Adrenal gland (tissue), 12 donors: ENCODE measurements around the gene HRG. TPM values are rescaled to one million over a fixed set of nuclear protein-coding genes. Genes with fewer than 3 reads are reported as not detected.

Experiments
- DNase-seq, 7 donors: peaks; one replicate each; pipeline ENCODE4 v3.0.0-alpha.2; 2019 to 2020
- H3K27ac ChIP-seq, 5 donors: fragments of 200-600 bp; sonication (generic) in 4 of 5; 1 replicate in 3 of 5; 2 replicates in 2 of 5; pipeline versions ENCODE4 v1.5.1 to v1.8.0; 2016 to 2020; ENCODE audit warnings: mild to moderate bottlenecking in 1 of 5
- H3K27me3 ChIP-seq: fragments of 200-600 bp; 2 replicates; pipeline ENCODE4 v1.8.0; 2021
- H3K36me3 ChIP-seq, 2 donors: fragments of 200-600 bp; replicated peaks in 1 of 2; 1 replicate in 1 of 2; 2 replicates in 1 of 2; pipeline versions ENCODE4 v1.5.1 to v1.8.0; 2018 to 2022
- H3K4me1 ChIP-seq, 2 donors: fragments of 200-600 bp; replicated peaks in 1 of 2; 1 replicate in 1 of 2; 2 replicates in 1 of 2; pipeline versions ENCODE4 v1.5.1 to v1.8.0; 2018 to 2021
- H3K4me3 ChIP-seq, 4 donors: fragments of 200-600 bp; sonication (generic) in 3 of 4; one replicate each; pipeline ENCODE4 v1.5.1; 2016 to 2018
- H3K9me3 ChIP-seq, 3 donors: fragments of 200-600 bp; sonication (generic) in 1 of 3; replicated peaks in 1 of 3; 1 replicate in 2 of 3; 2 replicates in 1 of 3; pipeline versions ENCODE4 v1.5.1 to v1.8.0; 2016 to 2021
- POLR2A ChIP-seq, 2 donors: fragments of 450-650 bp; IDR thresholded peaks; one replicate each; pipeline ENCODE4 v1.6.1; 2017; ENCODE audit warnings: antibody characterized with exemption in 2 of 2, mild to moderate bottlenecking in 2 of 2, moderate library complexity in 1 of 2
- WGBS, 4 donors: extraction: QIAGEN DNeasy Blood & Tissue Kit in 2 of 4; methylation state at CpG; one replicate each; pipeline versions ENCODE4 v1.1.5 to v1.1.7; 2013 to 2017; 5-methylcytosine and 5-hydroxymethylcytosine counted together
- intact Hi-C, 2 donors: fragments of 100-400 bp; cut with DNase I; formaldehyde crosslinking; loops; one replicate each; pipeline versions ENCODE4 v1.14.1 to v1.15.0; 2022 to 2023
- polyA plus RNA-seq, 3 donors: library from polyadenylated mRNA; stranded (reverse); fragments of 200-250 nt in 2 of 3; fragments of 350-450 nt in 1 of 3; fragmentation: Illumina TruSeq in 1 of 3; extraction: RNeasy Lipid Tissue Mini Kit (QIAGEN cat#74804) in 1 of 3; gene quantifications; one replicate each; pipeline ENCODE4 v1.2.3, GENCODE V29; 2013 to 2014
- small RNA-seq, 2 donors: library from RNA; depleted of rRNA; stranded (forward); fragments of <200 nt; gene quantifications; one replicate each; pipeline ENCODE3, GENCODE V24; 2016
- total RNA-seq, 9 donors: library from RNA; depleted of rRNA in 4 of 9; stranded (reverse); fragments of >200 nt in 4 of 9; fragments of 120-200 nt in 1 of 9; fragmentation: NEBNext Ultra II Directional in 1 of 9; extraction: Animal tissue kit (Norgen Biotek cat#: 25700) in 1 of 9; gene quantifications; one replicate each; pipeline versions ENCODE4 v1.1.0 to v1.2.4, GENCODE V29; 2013 to 2023
- TF ChIP-seq, protein P1 (sequence below), 6 experiments: fragments of 450-650 bp in 4 of 6; fragments of 200-600 bp in 2 of 6; sonication (generic) in 1 of 6; IDR thresholded peaks; 1 replicate in 5 of 6; 2 replicates in 1 of 6; pipeline versions ENCODE4 v1.5.1 to v1.8.0; 2016 to 2021; ENCODE audit warnings: antibody characterized with exemption in 6 of 6, mild to moderate bottlenecking in 2 of 6, moderate library complexity in 1 of 6
- donor health status: healthy with polysubstance abuse.
- donor health status: Bipolar disorder and iron deficiency.
- donor health status: DM: yes; HTN: yes; CAD: no.
- donor health status: DM: no; HTN: no; CAD: no.
- donor health status: DM: no; HTN: no; CAD: no.
- donor health status: DM: yes; HTN: yes; CAD: no.

HRG gene
- total and polyA plus RNA-seq, 12 donors: 0.14 to 0.26 TPM; not detected in 10

GRCh38 chr3:186719945-186720739, 54.3 kb downstream of the HRG start:
- no peak for DNase-seq
- 46 to 60% (median 48%) methylated on average over 6 to 7 of the region's 7 CpGs for WGBS, 4 donors
- Histone ChIP-seq H3K27me3 (no peaks in the 10 kb centered on the region), H3K36me3 (no peaks in the 10 kb centered on the region), H3K9me3 (no peaks in the 10 kb centered on the region), H3K4me1 (no peaks in the 10 kb centered on the region), H3K4me3 (no peak overlapping the region), H3K27ac (no peak overlapping the region)
- intact Hi-C loops: no loop called here
- TF ChIP-seq, protein P1, sequence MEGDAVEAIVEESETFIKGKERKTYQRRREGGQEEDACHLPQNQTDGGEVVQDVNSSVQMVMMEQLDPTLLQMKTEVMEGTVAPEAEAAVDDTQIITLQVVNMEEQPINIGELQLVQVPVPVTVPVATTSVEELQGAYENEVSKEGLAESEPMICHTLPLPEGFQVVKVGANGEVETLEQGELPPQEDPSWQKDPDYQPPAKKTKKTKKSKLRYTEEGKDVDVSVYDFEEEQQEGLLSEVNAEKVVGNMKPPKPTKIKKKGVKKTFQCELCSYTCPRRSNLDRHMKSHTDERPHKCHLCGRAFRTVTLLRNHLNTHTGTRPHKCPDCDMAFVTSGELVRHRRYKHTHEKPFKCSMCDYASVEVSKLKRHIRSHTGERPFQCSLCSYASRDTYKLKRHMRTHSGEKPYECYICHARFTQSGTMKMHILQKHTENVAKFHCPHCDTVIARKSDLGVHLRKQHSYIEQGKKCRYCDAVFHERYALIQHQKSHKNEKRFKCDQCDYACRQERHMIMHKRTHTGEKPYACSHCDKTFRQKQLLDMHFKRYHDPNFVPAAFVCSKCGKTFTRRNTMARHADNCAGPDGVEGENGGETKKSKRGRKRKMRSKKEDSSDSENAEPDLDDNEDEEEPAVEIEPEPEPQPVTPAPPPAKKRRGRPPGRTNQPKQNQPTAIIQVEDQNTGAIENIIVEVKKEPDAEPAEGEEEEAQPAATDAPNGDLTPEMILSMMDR (IDR thresholded peaks at IDR 0.05): no peak
- TF ChIP-seq POLR2A (IDR thresholded peaks at IDR 0.05): no peak

DNA sequence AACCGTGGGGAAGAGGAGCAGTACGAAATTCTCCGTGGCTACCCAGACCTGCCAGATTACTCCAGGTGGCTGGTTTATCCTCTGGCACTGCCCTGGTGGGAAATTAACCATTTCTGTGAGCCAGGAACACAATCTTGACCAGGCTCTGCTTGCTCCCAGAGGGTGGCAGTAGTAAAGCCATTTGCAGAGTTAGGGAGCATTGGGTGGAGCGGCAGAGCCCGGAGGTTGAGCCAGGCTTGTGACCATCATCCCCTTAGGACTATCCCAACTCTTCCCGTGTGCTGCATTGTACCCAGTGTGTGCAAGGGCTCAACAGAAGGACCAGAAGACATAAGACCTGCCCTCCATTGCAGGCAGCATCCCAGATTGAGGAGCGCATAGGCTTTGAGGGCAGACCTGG, 56.6 kb downstream of the HRG start:
- intact Hi-C loops: no loop called here
- no peak for DNase-seq
- TF ChIP-seq POLR2A (IDR thresholded peaks at IDR 0.05): no peak
- TF ChIP-seq, protein P1 (IDR thresholded peaks at IDR 0.05): no peak
- no peak overlapping the region for H3K27ac ChIP-seq
- H3K27me3 ChIP-seq: no peaks in the 10 kb centered on the region
- H3K4me1 ChIP-seq: no peaks in the 10 kb centered on the region
- no peaks in the 10 kb centered on the region for H3K36me3 ChIP-seq
- 36 to 57% (median 51%) methylated on average over 7 of the region's 7 CpGs for WGBS, 4 donors
- H3K4me3 ChIP-seq: no peak overlapping the region
- no peaks in the 10 kb centered on the region for H3K9me3 ChIP-seq

DNA sequence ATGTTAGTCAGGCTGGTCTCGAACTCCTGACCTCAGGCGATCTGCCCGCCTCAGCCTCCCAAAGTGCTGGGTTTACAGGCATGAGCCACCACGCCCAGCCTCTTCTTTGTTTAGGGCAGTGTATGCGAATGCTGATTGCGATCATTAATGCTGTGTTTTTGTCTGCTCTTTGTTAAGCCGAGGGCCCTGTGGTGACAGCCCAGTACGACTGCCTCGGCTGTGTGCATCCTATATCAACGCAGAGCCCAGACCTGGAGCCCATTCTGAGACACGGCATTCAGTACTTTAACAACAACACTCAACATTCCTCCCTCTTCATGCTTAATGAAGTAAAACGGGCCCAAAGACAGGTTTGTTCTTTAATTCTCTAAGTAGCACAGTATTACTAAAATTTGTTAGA, 59.1 kb downstream of the HRG start:
- no peak for DNase-seq
- H3K4me1 ChIP-seq: no peaks in the 10 kb centered on the region
- no peaks in the 10 kb centered on the region for H3K36me3 ChIP-seq
- TF ChIP-seq, protein P1 (IDR thresholded peaks at IDR 0.05): no peak
- TF ChIP-seq POLR2A (IDR thresholded peaks at IDR 0.05): no peak
- no peak overlapping the region for H3K27ac ChIP-seq
- H3K9me3 ChIP-seq: no peaks in the 10 kb centered on the region
- WGBS, 4 donors: 82 to 83% (median 83%) methylated on average over 11 to 12 of the region's 12 CpGs
- peaks cover 9% of the 10 kb centered on the region for H3K27me3 ChIP-seq
- intact Hi-C loops: no loop called here
- H3K4me3 ChIP-seq: no peak overlapping the region

Small RNA genes within 50 kb of the gene (small RNA-seq; reads per million reads assigned to genes)
- gene RF00017: 0 reads per million in 2 donors

Other genes starting within 250 kb of the HRG start
- 1 to 10 TPM in 8 of 9 donors, under 1 TPM in 1; 0.78 to 4.3 (median 2.3) TPM for gene CRYGS, start 121.6 kb upstream of the HRG start, total RNA-seq
- 10 to 100 TPM in 2 of 3 donors, 1 to 10 TPM in 1; 1.7 to 22.0 (median 10.4) TPM for gene CRYGS, start 121.6 kb upstream of the HRG start, polyA plus RNA-seq
- gene TBCCD1, start 98.7 kb upstream of the HRG start, total RNA-seq: 10 to 100 TPM in 5 of 9 donors, 1 to 10 TPM in 4; 7.8 to 21.0 (median 10.1) TPM
- gene TBCCD1, start 98.7 kb upstream of the HRG start, polyA plus RNA-seq: 10 to 100 TPM in 1 of 3 donors, 1 to 10 TPM in 2; 3.3 to 14.2 (median 3.3) TPM
- gene DNAJB11, start 95.3 kb upstream of the HRG start, total RNA-seq: 10 to 100 TPM; 20.1 to 70.9 (median 36.2) TPM
- gene DNAJB11, start 95.3 kb upstream of the HRG start, polyA plus RNA-seq: 10 to 100 TPM; 41.8 to 93.2 (median 50.1) TPM
- gene AHSG, start 53.0 kb upstream of the HRG start, total RNA-seq: 1 to 10 TPM in 2 of 9 donors, under 1 TPM in 1, not detected in 6; 0.22 to 1.4 (median 1.3) TPM
- under 1 TPM in 1 of 3 donors, not detected in 2; 0.26 TPM for gene AHSG, start 53.0 kb upstream of the HRG start, polyA plus RNA-seq
- not detected for gene FETUB, start 25.6 kb upstream of the HRG start, total RNA-seq
- not detected for gene FETUB, start 25.6 kb upstream of the HRG start, polyA plus RNA-seq
- under 1 TPM in 3 of 9 donors, not detected in 6; 0.16 to 0.32 (median 0.19) TPM for gene KNG1, start 51.3 kb downstream of the HRG start, total RNA-seq
- gene KNG1, start 51.3 kb downstream of the HRG start, polyA plus RNA-seq: under 1 TPM in 1 of 3 donors, not detected in 2; 0.38 TPM
- gene EIF4A2, start 117.6 kb downstream of the HRG start, total RNA-seq: 100 to 1,000 TPM; 221 to 791 (median 514) TPM
- 100 to 1,000 TPM; 506 to 547 (median 520) TPM for gene EIF4A2, start 117.6 kb downstream of the HRG start, polyA plus RNA-seq
- gene RFC4, start 140.5 kb downstream of the HRG start, total RNA-seq: 10 to 100 TPM in 3 of 9 donors, 1 to 10 TPM in 6; 5.3 to 30.6 (median 8.9) TPM
- gene RFC4, start 140.5 kb downstream of the HRG start, polyA plus RNA-seq: 10 to 100 TPM in 2 of 3 donors, 1 to 10 TPM in 1; 9.0 to 13.1 (median 12.1) TPM
- 10 to 100 TPM in 1 of 9 donors, 1 to 10 TPM in 5, under 1 TPM in 2, not detected in 1; 0.18 to 10.4 (median 2.5) TPM for gene ADIPOQ, start 176.7 kb downstream of the HRG start, total RNA-seq
- 10 to 100 TPM in 1 of 3 donors, under 1 TPM in 2; 0.71 to 18.0 (median 0.97) TPM for gene ADIPOQ, start 176.7 kb downstream of the HRG start, polyA plus RNA-seq